Hematopoietic multipotent progenitor cell (in vitro differentiated cells): ENCODE data around the gene BPIFB4. TPM values are rescaled to one million over a fixed set of nuclear protein-coding genes. Genes with fewer than 3 reads are reported as not detected.
"Not testable (repeated sequence)": the region's sequence is repeated elsewhere in the genome, so short reads cannot be mapped to it uniquely, and the experiment has no call there.

Source experiments
- DNase-seq, 3 donors: peaks; one replicate each; pipeline ENCODE4 v3.0.0-alpha.2; 2011 to 2015; ENCODE audit warnings: low read depth in 2 of 3, low spot score in 2 of 3
- total RNA-seq: library from RNA; depleted of rRNA; stranded (reverse); fragments of >200 nt; gene quantifications from one replicate; pipeline ENCODE4 v1.2.3, GENCODE V29; 2012

Gene BPIFB4
- total RNA-seq: not detected

DNA sequence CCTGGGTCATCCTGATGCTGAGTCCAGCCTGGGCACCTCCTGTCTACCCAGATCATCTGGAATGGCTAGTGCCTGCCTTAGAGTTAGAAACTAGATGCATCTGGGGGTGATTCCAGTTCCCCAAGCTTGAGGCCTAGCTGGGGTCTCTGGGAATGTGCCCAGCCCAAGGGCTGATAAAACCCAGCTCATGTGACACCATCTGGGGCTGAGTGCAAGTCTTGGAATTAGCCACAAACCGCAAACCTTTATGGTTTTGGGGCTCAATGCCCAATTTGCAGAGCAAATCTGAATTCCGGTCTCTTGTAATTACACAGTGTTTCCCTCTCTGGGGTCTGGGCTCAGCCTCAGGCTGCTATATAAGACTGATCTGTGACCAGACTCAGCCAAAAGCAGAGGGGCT is at the start of gene BPIFB4:
BPIFB4 (plus strand) TSS at position 385 of the 400 bp plus-strand sequence. CDS start 1,884 bp downstream, outside the sequence.
- DNase-seq: no peak

- no peak for DNase-seq
Observed at GRCh38 chr20:33030076-33030475, 49.4 kb upstream of the BPIFB4 start.

DNA sequence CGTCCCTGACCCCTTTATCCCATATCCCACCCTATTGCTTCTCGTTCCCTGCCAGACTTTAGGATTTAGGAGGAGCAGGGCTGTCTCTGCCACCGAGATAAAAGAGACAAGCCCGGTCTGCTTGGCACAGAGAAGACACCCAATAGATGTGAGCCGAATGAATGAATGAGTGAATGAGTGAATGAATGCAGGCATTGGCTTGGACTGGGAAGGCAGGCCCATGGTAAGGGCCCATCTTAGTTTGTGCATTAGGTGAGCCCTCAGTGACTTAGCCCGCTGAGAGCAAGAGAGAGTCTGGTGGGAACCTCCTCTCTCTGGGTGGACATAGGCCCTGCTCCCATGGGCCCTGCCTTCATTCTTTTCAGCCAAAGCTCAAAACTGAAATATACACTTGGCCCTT is 48.9 kb upstream of the BPIFB4 start:
- DNase-seq: no peak

- no peak for DNase-seq
Observed at GRCh38 chr20:33031531-33031930, 47.9 kb upstream of the BPIFB4 start, which contains the start of gene BPIFB6. BPIFB6 (plus strand) TSS chr20:33031648; CDS start chr20:33031648, 0 bp downstream.

DNA sequence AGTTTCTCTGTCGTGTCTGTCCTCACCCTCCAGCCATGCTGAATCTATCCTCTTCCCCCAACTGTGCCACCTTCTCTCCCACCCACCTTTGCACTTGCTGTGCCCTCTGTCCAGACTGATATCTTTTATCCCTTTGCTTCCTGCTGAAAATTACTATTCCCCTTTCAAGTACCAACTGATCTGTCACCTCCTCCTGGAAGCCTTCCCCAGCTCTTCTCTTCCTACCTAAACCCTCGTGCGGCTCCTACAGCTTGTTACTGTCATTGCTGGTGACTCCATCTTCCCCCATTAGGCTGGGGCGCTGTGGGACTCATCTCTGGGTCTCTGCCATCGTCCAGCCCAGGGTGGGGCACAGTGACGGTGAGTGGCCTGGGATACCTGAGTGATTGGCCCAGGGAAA is 46.9 kb upstream of the BPIFB4 start:
- DNase-seq: no peak

DNA sequence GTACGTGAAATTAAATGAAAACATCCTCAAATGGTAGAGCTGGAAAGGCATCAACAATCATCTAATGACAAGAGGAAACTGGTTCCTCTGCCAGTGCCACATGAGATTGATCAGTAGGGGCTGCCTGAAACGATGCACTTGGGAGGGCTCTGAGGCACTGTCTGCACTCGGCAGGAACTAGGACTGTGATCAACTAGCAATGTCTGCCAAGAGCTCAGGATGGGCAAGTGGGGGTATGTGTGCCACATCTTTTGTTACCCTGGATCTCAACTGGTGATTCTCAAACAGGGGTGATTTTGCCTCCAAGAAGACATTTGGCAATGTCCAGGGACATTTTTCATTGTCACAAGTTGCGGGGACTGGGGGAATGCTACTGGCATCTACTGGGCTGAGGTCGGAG is 46.1 kb upstream of the BPIFB4 start:
- no peak for DNase-seq

GRCh38 chr20:33034115-33034514 is 45.3 kb upstream of the BPIFB4 start:
- DNase-seq: no peak

DNA sequence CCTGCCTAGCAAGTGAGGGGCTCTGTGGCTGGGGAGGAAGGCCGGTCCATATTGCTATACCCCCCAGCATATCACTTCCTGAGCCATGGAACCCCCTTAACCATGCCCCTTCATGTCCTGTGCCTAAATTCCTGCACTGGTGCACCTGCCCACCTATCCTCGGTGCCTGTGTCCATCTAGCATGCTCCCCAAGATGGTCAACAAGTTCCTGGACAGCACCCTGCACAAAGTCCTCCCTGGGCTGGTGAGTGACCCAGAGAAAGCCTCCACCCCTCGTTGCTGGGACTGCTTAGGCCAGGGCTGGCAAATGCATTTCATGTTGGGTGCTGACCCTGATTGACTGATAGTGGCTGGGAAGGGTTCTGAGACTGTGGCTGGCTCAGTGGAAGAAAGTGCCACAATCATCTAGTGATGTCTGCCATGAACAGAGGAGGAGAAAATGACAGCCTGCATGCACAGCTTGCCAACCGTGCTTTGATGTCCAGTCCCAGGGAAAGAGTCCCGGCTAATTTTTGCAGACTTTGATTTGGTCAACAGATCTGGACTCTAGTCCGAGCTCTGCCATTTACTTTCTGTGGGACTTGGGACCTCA is 44.4 kb upstream of the BPIFB4 start:
- DNase-seq: no peak

- no peak for DNase-seq
Observed at GRCh38 chr20:33037456-33037855, 42.0 kb upstream of the BPIFB4 start.

DNA sequence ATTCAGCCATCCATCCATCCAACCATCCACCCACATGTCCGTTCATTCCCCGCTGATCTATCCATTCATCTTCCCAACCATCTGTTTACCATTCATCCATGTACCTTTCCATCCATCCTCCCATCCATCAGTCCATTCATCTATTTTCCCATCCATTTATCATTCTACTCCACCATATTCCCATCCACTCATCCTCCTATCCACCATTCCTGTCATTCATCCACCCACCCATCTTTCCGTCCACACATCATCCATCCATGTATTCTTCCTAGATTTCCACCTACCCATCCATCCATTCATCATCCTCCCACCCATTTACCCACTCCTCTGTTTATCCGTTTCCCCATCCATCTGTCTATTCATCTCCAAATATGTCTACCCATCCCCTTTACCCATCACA is 41.2 kb upstream of the BPIFB4 start:
- no peak for DNase-seq

- DNase-seq: no peak
Observed at GRCh38 chr20:33042430-33042829, 37.0 kb upstream of the BPIFB4 start.

- no peak for DNase-seq
Observed at GRCh38 chr20:33042983-33043730, 36.3 kb upstream of the BPIFB4 start.

GRCh38 chr20:33043731-33044181 is 35.7 kb upstream of the BPIFB4 start:
- DNase-seq: no peak

DNA sequence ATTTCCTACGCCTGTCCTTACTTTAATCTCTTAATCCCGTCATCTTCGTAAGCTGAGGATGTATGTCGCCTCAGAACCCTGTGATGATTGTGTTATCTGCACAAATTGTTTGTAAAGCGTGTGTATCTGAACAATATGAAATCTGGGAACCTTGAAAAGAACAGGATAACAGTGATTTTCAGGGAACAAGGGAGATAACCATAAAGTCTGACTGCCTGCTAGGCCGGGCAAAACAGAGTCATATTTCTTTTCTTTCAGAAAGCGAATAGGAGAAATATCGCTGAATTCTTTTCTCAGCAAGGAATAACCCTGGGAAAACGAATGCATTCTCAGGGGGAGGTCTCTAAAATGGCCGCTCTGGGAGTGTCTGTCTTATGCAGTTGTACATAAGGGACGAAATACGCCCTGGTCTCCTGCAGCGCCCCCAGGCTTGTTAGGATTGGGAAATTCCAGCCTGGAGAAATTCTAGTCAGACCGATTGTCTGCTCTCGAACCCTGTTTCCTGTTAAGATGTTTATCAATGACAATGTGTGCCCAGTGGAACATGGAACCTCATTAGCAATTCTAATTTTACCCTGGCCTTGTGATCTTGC is 34.2 kb upstream of the BPIFB4 start:
- DNase-seq: not testable (repeated sequence)

GRCh38 chr20:33046412-33046811 is 33.0 kb upstream of the BPIFB4 start:
- no peak for DNase-seq

GRCh38 chr20:33051333-33051732 is 28.1 kb upstream of the BPIFB4 start:
- no peak for DNase-seq

- DNase-seq: no peak
Observed at GRCh38 chr20:33053291-33054106, 25.9 kb upstream of the BPIFB4 start, which contains the start of gene BPIFB3. BPIFB3 (plus strand) TSS chr20:33053903; CDS start chr20:33055436, 1,533 bp downstream.

- no peak for DNase-seq
Observed at GRCh38 chr20:33054381-33054780, 25.1 kb upstream of the BPIFB4 start.

- DNase-seq: no peak
Observed at GRCh38 chr20:33054791-33055190, 24.7 kb upstream of the BPIFB4 start.

- no peak for DNase-seq
Observed at GRCh38 chr20:33059136-33059535, 20.3 kb upstream of the BPIFB4 start.
